ENCODE data around the gene DNM1L. TPM values are rescaled to one million over a fixed set of nuclear protein-coding genes. Genes with fewer than 3 reads are reported as not detected.
"Not testable (repeated sequence)": the region's sequence is repeated elsewhere in the genome, so short reads cannot be mapped to it uniquely, and the experiment has no call there.

DNM1L gene
- total RNA-seq, 4 donors from 2014 or later = 32.8 to 83.4 (median 35.9) TPM

DNA sequence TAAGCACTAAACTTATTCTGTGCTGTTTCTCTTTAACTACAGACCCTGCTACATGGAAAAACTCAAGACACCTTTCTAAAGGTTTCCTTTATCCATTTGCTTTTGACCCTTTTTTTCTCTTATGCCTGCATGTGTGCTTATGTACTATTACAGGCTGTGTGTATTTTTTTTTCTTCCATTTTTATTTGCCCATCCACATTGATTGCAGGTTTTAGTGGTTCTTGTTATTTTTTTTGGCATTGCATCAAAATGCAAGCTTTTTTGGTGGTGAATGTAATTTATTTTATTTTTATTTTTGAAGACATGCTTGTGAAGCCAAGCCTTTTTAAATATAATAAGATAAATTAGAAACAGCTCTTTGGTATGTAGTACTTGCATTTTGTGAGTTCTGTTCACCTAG, 26.7 kb downstream of the DNM1L start:
- Histone ChIP-seq H3K9me3 (no peaks in the 10 kb centered on the region), H3K4me1 (no peaks in the 10 kb centered on the region), H3K36me3 (peaks cover 22% of the 10 kb centered on the region), H3K4me3 (no peak overlapping the region), H3K27ac (no peak overlapping the region), H3K27me3 (no peaks in the 10 kb centered on the region)
- TF ChIP-seq POLR2AphosphoS5 (IDR thresholded peaks at IDR 0.05) = no peak
- TF ChIP-seq EP300 (IDR thresholded peaks at IDR 0.05) = no peak
- TF ChIP-seq, protein P1, sequence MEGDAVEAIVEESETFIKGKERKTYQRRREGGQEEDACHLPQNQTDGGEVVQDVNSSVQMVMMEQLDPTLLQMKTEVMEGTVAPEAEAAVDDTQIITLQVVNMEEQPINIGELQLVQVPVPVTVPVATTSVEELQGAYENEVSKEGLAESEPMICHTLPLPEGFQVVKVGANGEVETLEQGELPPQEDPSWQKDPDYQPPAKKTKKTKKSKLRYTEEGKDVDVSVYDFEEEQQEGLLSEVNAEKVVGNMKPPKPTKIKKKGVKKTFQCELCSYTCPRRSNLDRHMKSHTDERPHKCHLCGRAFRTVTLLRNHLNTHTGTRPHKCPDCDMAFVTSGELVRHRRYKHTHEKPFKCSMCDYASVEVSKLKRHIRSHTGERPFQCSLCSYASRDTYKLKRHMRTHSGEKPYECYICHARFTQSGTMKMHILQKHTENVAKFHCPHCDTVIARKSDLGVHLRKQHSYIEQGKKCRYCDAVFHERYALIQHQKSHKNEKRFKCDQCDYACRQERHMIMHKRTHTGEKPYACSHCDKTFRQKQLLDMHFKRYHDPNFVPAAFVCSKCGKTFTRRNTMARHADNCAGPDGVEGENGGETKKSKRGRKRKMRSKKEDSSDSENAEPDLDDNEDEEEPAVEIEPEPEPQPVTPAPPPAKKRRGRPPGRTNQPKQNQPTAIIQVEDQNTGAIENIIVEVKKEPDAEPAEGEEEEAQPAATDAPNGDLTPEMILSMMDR (IDR thresholded peaks at IDR 0.05) = no peak
- TF ChIP-seq POLR2A (IDR thresholded peaks at IDR 0.05) = no peak
- DNase-seq (ENCODE audit: low spot score in 2 of 2) = no peak

DNA sequence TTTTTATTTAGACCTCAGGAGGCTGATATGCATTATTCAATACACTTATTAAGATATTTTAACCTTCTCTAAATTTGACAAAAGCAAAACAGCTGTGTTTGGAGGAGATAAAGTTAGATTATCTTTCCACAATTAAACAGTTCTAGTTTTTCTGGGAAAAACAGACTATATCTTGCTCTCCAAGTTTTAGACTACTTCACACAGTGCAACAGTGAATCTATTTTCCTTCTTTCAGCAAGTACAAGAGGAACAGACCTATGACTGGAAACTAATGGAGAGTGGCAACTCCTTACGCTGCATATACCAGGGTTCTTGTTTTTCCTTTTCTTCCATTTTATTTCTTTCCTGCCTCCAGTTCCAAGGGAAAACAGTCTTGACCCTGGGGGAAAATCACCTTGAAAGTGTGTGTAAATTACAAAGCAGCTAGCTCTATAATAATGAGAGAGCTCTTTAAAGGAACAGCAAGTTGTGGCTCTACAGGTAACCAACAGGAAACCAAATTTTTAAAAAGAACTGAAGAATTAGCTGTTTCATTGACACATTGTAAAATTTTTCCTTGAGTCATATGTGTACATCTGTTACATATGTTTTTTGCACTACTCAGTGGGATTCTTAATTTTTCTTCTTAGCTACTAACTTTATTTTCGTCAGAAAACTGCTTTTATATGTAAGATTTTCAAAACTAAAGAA, 27.4 kb downstream of the DNM1L start:
- 90% methylated on average over 2 of the region's 2 CpGs for WGBS
- TF ChIP-seq POLR2A (IDR thresholded peaks at IDR 0.05) (no peak), EP300 (IDR thresholded peaks at IDR 0.05) (no peak), POLR2AphosphoS5 (IDR thresholded peaks at IDR 0.05) (no peak)
- TF ChIP-seq, protein P1 (IDR thresholded peaks at IDR 0.05) = no peak
- Histone ChIP-seq H3K36me3 (peaks cover 25% of the 10 kb centered on the region), H3K27me3 (no peaks in the 10 kb centered on the region), H3K9me3 (no peaks in the 10 kb centered on the region), H3K4me1 (no peaks in the 10 kb centered on the region), H3K4me3 (no peak overlapping the region), H3K27ac (no peak overlapping the region)
- no peak for DNase-seq (ENCODE audit: low spot score in 2 of 2)

DNA sequence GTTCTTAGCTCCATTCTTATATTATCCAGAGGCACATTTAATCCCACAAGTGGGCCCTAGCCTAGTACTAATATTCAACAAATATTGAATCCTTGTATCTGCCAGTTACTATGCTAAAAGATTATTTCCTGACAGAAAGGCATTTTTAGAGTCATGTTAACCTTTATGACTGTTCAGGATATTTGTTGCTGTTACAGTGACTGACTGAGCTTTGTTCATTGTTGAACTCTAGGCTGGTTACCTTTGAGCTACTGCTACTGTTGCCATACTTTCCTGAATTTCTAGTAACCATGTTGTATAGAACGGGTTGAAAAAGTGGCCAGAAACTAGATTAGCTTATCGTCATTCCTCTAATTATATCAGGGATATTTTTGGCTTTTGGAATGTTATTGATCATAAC, 29.8 kb downstream of the DNM1L start:
- no peak overlapping the region for H3K4me3 ChIP-seq
- 91% methylated on average over 2 of the region's 2 CpGs for WGBS
- no peak for DNase-seq (ENCODE audit: low spot score in 2 of 2)
- no peaks in the 10 kb centered on the region for H3K27me3 ChIP-seq
- H3K9me3 ChIP-seq = no peaks in the 10 kb centered on the region
- TF ChIP-seq POLR2AphosphoS5 (IDR thresholded peaks at IDR 0.05) = no peak
- TF ChIP-seq, protein P1 (IDR thresholded peaks at IDR 0.05) = no peak
- TF ChIP-seq EP300 (IDR thresholded peaks at IDR 0.05) = no peak
- TF ChIP-seq POLR2A (IDR thresholded peaks at IDR 0.05) = no peak
- H3K27ac ChIP-seq = no peak overlapping the region
- no peaks in the 10 kb centered on the region for H3K4me1 ChIP-seq
- H3K36me3 ChIP-seq = peaks cover 34% of the 10 kb centered on the region

DNA sequence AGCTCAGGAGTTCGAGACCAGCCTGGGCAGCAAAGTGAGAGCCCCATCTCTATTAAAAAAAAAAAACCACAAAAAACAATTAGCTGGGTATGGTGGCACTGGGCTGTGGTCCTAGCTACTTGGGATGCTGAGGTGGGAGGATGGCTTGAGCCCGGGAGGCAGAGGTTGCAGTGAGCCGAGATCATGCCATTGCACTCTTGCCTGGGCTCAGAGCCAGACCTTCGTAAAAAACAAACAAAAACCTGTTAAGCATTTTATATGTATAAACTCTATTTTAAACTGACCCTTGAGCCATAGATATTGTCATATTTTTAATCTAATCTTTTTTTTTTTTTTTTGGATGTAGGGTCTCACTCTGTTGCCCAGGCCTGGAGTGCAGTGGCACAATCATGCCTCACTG, 35.7 kb downstream of the DNM1L start:
- H3K4me1 ChIP-seq = no peaks in the 10 kb centered on the region
- WGBS = 96% methylated on average over 4 of the region's 4 CpGs
- H3K4me3 ChIP-seq = no peak overlapping the region
- H3K27me3 ChIP-seq = no peaks in the 10 kb centered on the region
- no peak for DNase-seq (ENCODE audit: low spot score in 2 of 2)
- H3K36me3 ChIP-seq = peaks cover 33% of the 10 kb centered on the region
- H3K27ac ChIP-seq = no peak overlapping the region
- TF ChIP-seq POLR2A (IDR thresholded peaks at IDR 0.05) = no peak
- TF ChIP-seq, protein P1 (IDR thresholded peaks at IDR 0.05) = no peak
- no peak for TF ChIP-seq EP300 (IDR thresholded peaks at IDR 0.05)
- TF ChIP-seq POLR2AphosphoS5 (IDR thresholded peaks at IDR 0.05) = no peak
- H3K9me3 ChIP-seq = no peaks in the 10 kb centered on the region

DNA sequence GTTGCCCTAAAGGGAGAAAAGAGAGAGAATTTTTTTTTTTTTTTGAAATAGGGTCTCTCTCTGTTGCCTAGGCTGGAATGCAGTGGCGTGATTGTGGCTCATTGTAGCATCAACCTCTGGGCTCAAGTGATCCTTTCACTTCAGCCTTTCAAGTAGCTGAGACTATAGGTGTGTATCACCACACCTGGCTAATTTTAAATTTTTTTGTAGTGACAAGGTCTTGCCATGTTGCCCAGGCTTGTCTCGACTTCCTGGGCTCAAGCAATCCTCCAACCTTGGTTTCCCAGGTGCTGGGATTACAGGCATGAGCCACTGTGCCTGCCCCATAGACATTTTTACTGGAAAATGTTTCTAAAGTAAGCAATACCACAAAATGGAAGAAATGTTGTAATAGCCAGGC, 39.8 kb downstream of the DNM1L start:
- H3K27me3 ChIP-seq = no peaks in the 10 kb centered on the region
- DNase-seq (ENCODE audit: low spot score in 2 of 2) = no peak
- no peaks in the 10 kb centered on the region for H3K9me3 ChIP-seq
- 70% methylated on average over 2 of the region's 2 CpGs for WGBS
- peaks cover 28% of the 10 kb centered on the region for H3K36me3 ChIP-seq
- H3K27ac ChIP-seq = no peak overlapping the region
- H3K4me3 ChIP-seq = no peak overlapping the region
- no peak for TF ChIP-seq POLR2A (IDR thresholded peaks at IDR 0.05)
- no peak for TF ChIP-seq POLR2AphosphoS5 (IDR thresholded peaks at IDR 0.05)
- TF ChIP-seq, protein P1 (IDR thresholded peaks at IDR 0.05) = no peak
- TF ChIP-seq EP300 (IDR thresholded peaks at IDR 0.05) = no peak
- no peaks in the 10 kb centered on the region for H3K4me1 ChIP-seq

DNA sequence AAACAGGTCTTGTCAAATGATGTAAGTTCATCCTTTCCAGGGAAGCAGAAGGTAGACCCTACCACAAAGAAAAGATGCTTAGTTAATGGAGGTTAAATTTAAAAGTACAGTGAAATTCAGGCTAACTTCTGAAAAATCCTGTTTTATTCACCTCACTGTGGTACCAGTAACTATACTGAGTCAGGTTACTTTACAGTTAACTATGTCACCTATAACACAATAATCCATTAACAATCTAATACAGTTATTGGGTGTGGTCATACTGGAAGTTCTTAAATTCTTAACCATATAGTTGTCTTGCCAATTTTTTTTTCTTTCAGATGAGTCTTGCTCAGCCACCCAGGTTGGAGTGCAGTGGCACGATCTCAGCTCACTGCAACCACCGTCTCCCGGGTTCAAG, 46.2 kb downstream of the DNM1L start:
- H3K4me1 ChIP-seq; H3K27ac ChIP-seq; H3K4me3 ChIP-seq; H3K27me3 ChIP-seq; H3K9me3 ChIP-seq; DNase-seq (ENCODE audit: low spot score in 2 of 2): not testable (repeated sequence)
- H3K36me3 ChIP-seq = peaks cover 56% of the 10 kb centered on the region
- 96% methylated on average over 3 of the region's 3 CpGs for WGBS
